ENCODE results near the gene GPR101.

DNA sequence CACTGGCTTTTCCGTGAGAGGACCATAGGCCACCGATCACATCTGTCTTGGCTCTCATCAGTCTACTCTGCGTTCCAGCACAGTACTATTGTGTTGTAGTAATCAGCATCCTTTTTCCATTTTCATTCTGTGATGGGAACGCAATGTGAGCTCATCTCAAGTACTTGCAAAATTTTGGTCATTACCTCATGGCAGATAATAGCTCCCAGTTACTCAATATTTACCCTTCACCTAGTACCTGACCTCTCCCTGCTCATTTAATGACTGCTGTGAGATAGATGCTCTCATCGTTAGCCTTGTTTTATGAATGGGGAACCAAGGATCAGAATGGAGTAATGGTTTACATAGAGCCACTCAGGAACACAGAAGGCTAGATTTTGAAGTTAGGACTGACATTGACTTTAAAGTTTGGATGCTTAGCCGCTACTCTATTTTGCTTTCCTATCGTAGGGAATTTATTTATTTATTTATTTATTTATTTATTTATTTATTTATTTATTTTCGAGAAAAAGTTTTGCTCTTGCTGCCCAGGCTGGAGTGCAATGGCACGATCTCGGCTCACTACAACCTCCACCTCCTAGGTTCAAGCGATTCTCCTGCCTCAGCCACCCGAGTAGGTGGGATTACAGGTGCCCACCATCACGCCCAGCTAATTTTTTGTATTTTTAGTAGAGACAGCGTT lies 6.5 kb upstream of the GPR101 start:
- TF ChIP-seq, protein P1, sequence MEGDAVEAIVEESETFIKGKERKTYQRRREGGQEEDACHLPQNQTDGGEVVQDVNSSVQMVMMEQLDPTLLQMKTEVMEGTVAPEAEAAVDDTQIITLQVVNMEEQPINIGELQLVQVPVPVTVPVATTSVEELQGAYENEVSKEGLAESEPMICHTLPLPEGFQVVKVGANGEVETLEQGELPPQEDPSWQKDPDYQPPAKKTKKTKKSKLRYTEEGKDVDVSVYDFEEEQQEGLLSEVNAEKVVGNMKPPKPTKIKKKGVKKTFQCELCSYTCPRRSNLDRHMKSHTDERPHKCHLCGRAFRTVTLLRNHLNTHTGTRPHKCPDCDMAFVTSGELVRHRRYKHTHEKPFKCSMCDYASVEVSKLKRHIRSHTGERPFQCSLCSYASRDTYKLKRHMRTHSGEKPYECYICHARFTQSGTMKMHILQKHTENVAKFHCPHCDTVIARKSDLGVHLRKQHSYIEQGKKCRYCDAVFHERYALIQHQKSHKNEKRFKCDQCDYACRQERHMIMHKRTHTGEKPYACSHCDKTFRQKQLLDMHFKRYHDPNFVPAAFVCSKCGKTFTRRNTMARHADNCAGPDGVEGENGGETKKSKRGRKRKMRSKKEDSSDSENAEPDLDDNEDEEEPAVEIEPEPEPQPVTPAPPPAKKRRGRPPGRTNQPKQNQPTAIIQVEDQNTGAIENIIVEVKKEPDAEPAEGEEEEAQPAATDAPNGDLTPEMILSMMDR (conservative IDR thresholded peaks at IDR 0.05): no peak
- TF ChIP-seq EZH2 (IDR thresholded peaks at IDR 0.05; ENCODE audit: low read depth): no peak
